CMK (cell line): ENCODE measurements around the gene FOLH1.
"Not testable (repeated sequence)": the region's sequence is repeated elsewhere in the genome, so short reads cannot be mapped to it uniquely, and the experiment has no call there.

Source experiments
- DNase-seq: peaks from one replicate; pipeline ENCODE4 v3.0.0-alpha.2; 2010; ENCODE audit warnings: low read depth

FOLH1 gene

GRCh38 chr11:49208006-49208721 is at the start of gene FOLH1:
Gene FOLH1 (minus strand): TSS chr11:49208602. CDS start chr11:49208409, 193 bp downstream.
- no peak for DNase-seq

DNA sequence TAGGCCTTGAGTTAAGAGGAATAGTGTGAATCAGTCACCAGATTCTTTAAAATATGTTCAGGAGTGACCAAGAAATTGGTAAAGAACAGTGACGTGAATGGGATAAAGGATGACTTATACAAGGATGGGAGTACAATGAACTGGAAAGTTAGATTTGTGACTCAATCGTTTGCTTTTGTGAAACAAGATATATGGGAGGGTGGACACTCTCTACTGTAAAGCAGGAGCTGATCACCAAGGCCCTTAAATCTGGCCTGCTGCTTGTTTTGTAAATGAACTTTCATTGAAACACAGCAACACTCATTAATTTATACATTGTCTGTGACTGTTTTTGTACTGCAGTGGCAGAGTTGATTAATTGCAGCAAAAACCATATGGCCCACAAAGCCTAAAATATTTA is 46.7 kb upstream of the FOLH1 start:
- DNase-seq = not testable (repeated sequence)

DNA sequence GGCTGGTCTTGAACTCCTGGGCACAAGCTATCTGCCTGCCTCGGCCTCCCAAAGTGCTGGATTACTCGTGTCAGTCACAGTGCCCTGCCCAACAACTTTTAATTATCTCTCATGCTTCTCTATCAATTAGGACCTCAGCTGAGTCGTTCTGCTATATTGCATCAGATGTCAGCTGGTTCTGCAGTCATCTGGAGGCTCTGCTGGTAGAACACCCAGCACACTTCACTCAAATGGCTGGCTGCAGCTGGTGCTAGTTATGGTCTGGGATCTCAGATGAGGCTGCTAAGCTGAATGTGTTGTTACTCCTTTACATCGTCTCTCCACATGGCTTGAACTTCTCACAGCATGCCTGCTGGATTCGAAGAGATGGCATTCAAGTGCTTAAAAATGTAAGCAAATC is 42.8 kb upstream of the FOLH1 start:
- DNase-seq = not testable (repeated sequence)

- not testable (repeated sequence) for DNase-seq
Measured at GRCh38 chr11:49250398-49251115, 42.2 kb upstream of the FOLH1 start.

- DNase-seq = not testable (repeated sequence)
Measured at GRCh38 chr11:49249363-49249762, 41.0 kb upstream of the FOLH1 start.

GRCh38 chr11:49233685-49234084 is 25.3 kb upstream of the FOLH1 start:
- not testable (repeated sequence) for DNase-seq

DNA sequence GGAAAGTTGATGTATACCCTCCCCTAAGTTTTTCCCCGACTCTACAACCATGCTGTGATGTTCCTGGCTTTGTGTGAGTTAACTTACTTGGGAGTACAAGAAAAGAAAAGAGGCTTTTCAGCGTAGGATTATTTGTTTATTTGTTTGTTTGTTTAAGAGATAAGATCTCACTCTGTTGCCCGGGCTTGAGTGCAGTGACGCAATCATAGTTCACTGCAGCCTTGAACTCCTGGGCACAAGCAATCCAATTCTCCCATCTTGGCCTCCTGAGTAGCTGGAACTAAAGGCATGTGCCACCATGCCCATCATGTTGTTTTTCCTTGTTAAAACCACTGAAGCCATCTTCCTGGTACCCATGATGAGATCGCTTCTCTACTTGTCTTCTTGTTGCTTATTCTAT is 24.6 kb upstream of the FOLH1 start:
- not testable (repeated sequence) for DNase-seq

DNA sequence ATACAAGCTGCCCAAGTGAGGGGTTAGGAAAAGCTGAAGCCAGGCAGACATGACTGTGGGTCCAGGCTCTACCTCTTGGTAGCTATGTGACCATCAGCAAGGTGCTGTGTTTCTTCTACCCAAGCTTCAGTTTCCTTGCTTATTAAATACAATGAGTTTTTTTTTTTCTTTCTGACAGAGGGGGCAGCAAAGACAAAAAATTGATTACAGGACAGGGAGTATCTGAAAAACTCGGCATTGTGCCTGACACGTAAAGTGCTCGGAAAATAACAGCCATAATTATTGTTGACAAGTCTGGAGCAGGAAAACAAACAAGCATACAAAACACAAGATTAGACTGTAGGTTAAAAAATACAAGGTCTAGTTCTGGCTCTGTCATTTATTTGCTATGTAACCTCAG is 23.3 kb upstream of the FOLH1 start:
- not testable (repeated sequence) for DNase-seq

DNA sequence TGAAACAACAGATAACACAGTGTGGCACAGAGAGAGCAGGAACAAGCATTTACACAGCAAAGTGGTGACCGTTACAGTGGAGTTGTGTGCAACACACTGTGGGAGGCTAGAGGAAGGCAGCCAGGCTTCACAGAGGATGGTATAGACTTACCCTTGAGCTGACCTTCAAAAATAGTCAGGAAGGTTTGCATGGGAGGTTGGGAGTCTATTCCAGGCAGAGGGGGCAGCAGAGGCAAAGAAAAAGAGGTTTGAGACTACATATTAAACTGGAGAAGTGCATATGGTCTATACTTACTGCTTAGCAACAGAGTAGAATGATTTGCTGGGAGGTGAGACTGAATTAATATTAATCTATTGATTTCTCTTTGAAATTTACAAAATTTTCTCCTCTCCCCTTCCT is 22.1 kb upstream of the FOLH1 start:
- not testable (repeated sequence) for DNase-seq

DNA sequence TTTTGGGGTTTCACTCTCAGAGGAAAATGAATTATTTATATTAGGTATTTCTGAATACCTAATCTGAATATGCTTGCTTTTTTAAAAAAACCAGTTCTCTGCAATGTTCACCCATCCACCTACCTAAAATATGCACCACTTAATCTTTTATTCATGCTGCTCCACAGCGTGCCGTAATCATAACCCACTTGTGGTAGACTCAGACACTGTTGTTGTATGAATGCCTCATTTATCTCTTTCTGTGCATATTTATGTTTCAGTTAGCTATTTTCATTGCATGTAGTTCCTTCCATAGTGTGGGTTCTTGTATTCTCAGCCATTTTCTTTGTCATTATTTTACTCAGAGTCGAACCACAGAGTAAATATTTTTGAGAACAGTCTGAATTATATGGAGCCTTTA is 21.6 kb upstream of the FOLH1 start:
- not testable (repeated sequence) for DNase-seq

GRCh38 chr11:49229136-49229535 is 20.7 kb upstream of the FOLH1 start:
- DNase-seq = not testable (repeated sequence)

DNA sequence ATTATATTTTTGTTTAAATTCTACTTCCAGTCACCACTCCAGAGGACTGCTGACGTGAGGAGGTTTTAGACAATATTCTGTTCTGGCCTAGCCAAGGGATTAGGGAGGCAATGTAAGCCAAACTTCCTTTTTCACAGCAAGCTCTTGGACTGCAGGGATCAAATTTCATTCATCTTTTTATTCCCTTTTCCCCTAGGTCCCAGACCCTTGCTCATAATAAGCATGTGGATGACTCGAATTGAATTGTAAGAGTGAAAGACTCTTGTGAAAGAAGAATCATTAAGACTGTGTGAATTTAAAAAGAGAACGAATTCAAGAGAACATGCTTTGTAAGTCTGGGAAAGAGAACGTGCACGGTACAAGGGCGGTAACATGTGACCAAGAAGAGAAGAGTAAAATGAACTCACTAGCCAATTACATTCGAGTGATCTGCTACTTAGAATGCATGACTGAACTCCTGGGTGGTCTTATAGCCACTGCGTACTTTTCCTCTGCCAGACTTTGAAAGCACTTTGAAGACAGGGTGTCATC is 16.9 kb upstream of the FOLH1 start:
- not testable (repeated sequence) for DNase-seq

GRCh38 chr11:49221112-49221511 is 12.7 kb upstream of the FOLH1 start:
- DNase-seq = no peak

- no peak for DNase-seq
Measured at GRCh38 chr11:49213026-49213560, 4.7 kb upstream of the FOLH1 start.

DNA sequence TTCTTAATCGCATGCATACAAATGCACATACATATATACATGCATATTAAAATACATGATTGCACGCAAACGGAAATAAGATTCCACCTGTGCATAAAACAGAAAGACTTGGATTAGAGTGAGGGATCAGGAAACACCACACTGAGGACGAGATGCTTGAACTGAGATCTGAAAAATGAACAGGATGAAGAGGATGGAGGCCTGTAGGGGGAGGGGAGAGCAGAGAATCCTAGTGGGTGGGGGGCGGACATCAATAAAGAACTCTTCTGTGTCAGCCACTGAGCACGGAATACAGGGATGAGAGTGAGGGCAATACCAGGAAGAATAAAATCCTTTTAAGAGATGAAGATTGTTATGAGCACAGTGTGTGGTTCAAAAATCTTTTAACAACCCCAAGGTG is 1.4 kb downstream of the FOLH1 start:
- not testable (repeated sequence) for DNase-seq

DNA sequence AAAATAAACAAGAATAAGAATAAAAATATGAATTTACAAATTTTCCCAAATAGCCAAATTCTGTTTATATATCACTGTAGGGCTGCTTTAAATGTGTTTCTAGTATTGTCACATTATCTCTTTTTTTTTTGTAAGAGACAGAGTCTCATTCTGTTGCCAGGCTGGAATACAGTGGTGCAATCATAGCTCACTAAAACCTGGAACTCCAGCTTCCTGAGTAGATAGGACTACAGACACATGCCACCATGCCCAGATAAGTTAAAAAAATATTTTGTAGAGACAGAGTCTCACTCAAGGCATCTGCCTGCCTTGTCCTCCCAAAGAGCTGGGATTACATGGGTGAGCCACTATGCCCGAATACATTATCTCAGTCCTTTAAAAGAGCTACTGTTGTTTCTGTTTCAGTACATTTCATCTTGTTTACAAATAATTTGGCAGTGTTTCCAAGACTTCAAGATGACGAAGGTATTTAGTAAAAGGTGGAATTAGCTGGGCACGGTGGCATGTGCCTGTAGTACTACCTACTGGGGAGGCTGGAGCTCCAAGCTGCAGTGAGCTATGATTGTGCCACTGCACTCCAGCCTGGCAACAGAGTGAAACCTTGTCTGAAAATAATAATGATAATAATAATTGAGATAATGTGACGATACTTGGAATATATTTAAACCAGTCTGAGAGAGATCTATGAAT is 6.0 kb downstream of the FOLH1 start:
- no peak for DNase-seq

GRCh38 chr11:49196775-49197174 is 11.6 kb downstream of the FOLH1 start:
- not testable (repeated sequence) for DNase-seq

GRCh38 chr11:49196002-49196401 is 12.4 kb downstream of the FOLH1 start:
- DNase-seq = not testable (repeated sequence)

DNA sequence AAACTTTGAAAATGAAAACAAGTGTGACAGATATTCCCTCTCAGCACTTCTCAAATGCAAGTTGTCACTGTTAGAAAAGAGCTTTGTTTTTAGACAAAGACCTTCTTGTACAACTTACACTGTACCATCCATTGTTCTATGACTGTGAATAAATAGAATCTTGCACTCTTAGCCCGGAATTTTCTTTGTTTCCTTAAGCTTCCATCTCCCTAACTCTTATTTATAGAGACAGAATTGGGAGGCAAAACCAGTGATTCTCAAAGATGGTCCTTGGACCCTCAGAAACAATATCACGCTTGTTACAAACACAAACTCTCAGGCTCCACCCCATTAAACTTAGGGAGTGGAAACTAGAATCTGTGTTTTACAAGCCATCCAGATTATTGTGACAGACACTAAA is 18.1 kb downstream of the FOLH1 start:
- not testable (repeated sequence) for DNase-seq

DNA sequence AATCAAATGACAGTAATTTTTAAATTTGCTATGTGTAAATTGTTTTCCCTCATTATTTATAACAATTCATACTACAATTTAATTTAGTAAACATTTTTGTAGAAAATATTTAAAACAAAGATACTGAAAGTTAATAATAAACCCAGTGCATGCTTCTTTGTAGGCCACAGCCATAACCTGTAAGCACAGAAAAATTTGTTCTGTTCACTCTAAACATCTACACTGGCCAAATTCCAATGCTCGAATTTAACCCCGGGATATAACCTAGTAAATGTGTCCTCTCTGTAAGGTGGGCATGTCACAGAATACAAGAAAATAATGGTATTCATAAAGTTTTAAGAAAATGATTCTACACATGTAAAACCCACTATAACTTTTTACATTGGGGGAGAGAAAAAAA is 22.2 kb downstream of the FOLH1 start:
- not testable (repeated sequence) for DNase-seq

DNA sequence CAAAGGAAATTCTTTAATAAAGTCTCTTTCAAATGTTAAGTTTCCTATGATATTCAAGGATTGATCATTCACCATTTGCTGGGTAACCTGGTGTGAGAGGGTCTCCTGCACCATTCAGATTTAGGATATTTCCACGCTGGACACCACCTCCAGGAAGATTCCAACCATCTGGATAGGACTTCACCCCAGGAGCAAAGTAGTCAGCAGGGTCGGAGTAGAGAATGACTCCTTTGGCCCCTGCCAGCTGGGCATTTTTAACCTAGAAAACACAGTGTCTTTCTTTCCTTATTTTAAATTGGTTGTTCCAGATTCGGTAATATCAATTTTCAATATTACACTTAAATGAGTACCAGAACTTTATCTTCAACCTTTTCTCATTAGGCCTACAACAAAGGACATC is 22.8 kb downstream of the FOLH1 start:
- not testable (repeated sequence) for DNase-seq

GRCh38 chr11:49184756-49185155 is 23.6 kb downstream of the FOLH1 start:
- not testable (repeated sequence) for DNase-seq
